ENCODE data around the gene CARNS1. TPM values are rescaled to one million over a fixed set of nuclear protein-coding genes. Genes with fewer than 3 reads are reported as not detected.
A peak's percentile ranks its signal among the peaks of the same experiment; 100 is the strongest.

Gene CARNS1
- total and polyA plus RNA-seq, 10 donors = 1.0 to 4.4 (median 2.0) TPM

GRCh38 chr11:67437809-67438157, 22.3 kb downstream of the CARNS1 start:
- 30 to 80% (median 44%) methylated on average over 1 to 3 of the region's 3 CpGs for WGBS, 5 donors
- Histone ChIP-seq H3K27me3 (replicated peaks in 1 of 7) (no peaks in the 10 kb centered on the region), H3K27ac (peak overlapping the region; percentile 68 to 97 (median 90)), H3K4me3 (peak overlapping the region; percentile 67 to 95 (median 76)), H3K36me3 (peaks cover 6 to 96% (median 36%) of the 10 kb centered on the region in 6 donors), H3K9me3 (no peaks in the 10 kb centered on the region), H3K4me1 (peaks cover 46 to 100% (median 98%) of the 10 kb centered on the region in 6 donors)
- intact Hi-C loops (cut with DNase I; ENCODE audit: low total_unique reads) = no loop called here
- no peak for DNase-seq
- TF ChIP-seq POLR2A (IDR thresholded peaks at IDR 0.05) (no peak), CTCF (IDR thresholded peaks at IDR 0.05 in 8 of 11, conservative IDR thresholded peaks at IDR 0.05 in 3 of 11) (no peak), POLR2AphosphoS5 (IDR thresholded peaks at IDR 0.05) (no peak)

GRCh38 chr11:67438158-67438902, 22.9 kb downstream of the CARNS1 start:
- peak in 1 of 11 experiments; percentile 11 for TF ChIP-seq CTCF (IDR thresholded peaks at IDR 0.05 in 8 of 11, conservative IDR thresholded peaks at IDR 0.05 in 3 of 11)
- TF ChIP-seq POLR2AphosphoS5 (IDR thresholded peaks at IDR 0.05) = peak; percentile 73 to 85 (median 82)
- no peak for TF ChIP-seq POLR2A (IDR thresholded peaks at IDR 0.05)
- Histone ChIP-seq H3K27me3 (replicated peaks in 1 of 7) (no peaks in the 10 kb centered on the region), H3K27ac (peak overlapping the region; percentile 55 to 97 (median 90)), H3K36me3 (peaks cover 6 to 91% (median 31%) of the 10 kb centered on the region in 6 donors), H3K9me3 (no peaks in the 10 kb centered on the region), H3K4me3 (peak overlapping the region; percentile 67 to 95 (median 76)), H3K4me1 (peaks cover 45 to 99% (median 98%) of the 10 kb centered on the region in 6 donors)
- 67 to 73% (median 70%) methylated on average over 6 to 41 of the region's 41 CpGs for whole genome bisulfite sequencing, 5 donors
- intact Hi-C loops (cut with DNase I; ENCODE audit: low total_unique reads) = no loop called here
- peak; percentile 94 for DNase-seq

GRCh38 chr11:67439321-67440228, 24.1 kb downstream of the CARNS1 start:
- Histone ChIP-seq H3K27me3 (replicated peaks in 1 of 7) (no peaks in the 10 kb centered on the region), H3K4me3 (peak overlapping the region in 4 of 8 donors; percentile 70 to 95 (median 85)), H3K27ac (peak overlapping the region; percentile 60 to 97 (median 90)), H3K9me3 (no peaks in the 10 kb centered on the region), H3K36me3 (peaks cover 6 to 78% (median 19%) of the 10 kb centered on the region in 6 donors), H3K4me1 (peaks cover 40 to 99% (median 96%) of the 10 kb centered on the region in 6 donors)
- intact Hi-C loops (cut with DNase I; ENCODE audit: low total_unique reads) = no loop called here
- WGBS, 5 donors = 51 to 62% (median 56%) methylated on average over 26 to 31 of the region's 31 CpGs
- TF ChIP-seq POLR2AphosphoS5 (IDR thresholded peaks at IDR 0.05) = peak; percentile 33 to 57 (median 51)
- peak in 2 of 11 experiments; percentile 15 to 21 for TF ChIP-seq CTCF (IDR thresholded peaks at IDR 0.05 in 8 of 11, conservative IDR thresholded peaks at IDR 0.05 in 3 of 11)
- no peak for TF ChIP-seq POLR2A (IDR thresholded peaks at IDR 0.05)
- DNase-seq = no peak

All from spleen (tissue), 11 donors.